ENCODE measurements around the gene CMIP. TPM values are rescaled to one million over a fixed set of nuclear protein-coding genes. Genes with fewer than 3 reads are reported as not detected.

CMIP gene
- total RNA-seq, 1 experiment from 2014 or later, result 48.2 TPM

GRCh38 chr16:81427219-81427618, 17.4 kb upstream of the CMIP start:
- Histone ChIP-seq H4K8ac (replicated peaks; ENCODE audit: insufficient read length, low read depth, low read length) (no peak overlapping the region), H4K20me1 (ENCODE audit: control insufficient read depth, insufficient read depth, insufficient read length) (no peaks in the 10 kb centered on the region), H3K23ac (ENCODE audit: insufficient read length, low read depth, low read length) (no peak overlapping the region), H2BK120ac (ENCODE audit: low read depth, low read length, poor library complexity, severe bottlenecking) (no peak overlapping the region), H2BK5ac (ENCODE audit: insufficient read length, low read length) (no peak overlapping the region), H3K27me3 (ENCODE audit: insufficient read depth, low read length) (no peaks in the 10 kb centered on the region; the same call in 1 of the 2 replicates), H3K27ac (ENCODE audit: insufficient read length, low read depth, low read length) (no peak overlapping the region), H4K91ac (ENCODE audit: insufficient read length, low read depth, low read length) (no peak overlapping the region), H2BK15ac (ENCODE audit: low read depth, low read length) (no peak overlapping the region), H3K14ac (ENCODE audit: insufficient read depth, low read length) (no peak overlapping the region), H3K4me2 (ENCODE audit: insufficient read depth, insufficient read length, low read length) (no peak overlapping the region), H3K23me2 (ENCODE audit: insufficient read length, low read depth, low read length, poor library complexity, severe bottlenecking) (no peaks in the 10 kb centered on the region), H3K4me1 (ENCODE audit: insufficient read depth, low read length) (no peaks in the 10 kb centered on the region), H3K9ac (ENCODE audit: extremely low read depth, insufficient read length, low read length) (no peak overlapping the region), H2AK5ac (ENCODE audit: insufficient read length, low read length) (no peak overlapping the region), H3K9me3 (ENCODE audit: control insufficient read depth, low read depth, low read length) (no peaks in the 10 kb centered on the region), H2AFZ (ENCODE audit: low read length) (no peak overlapping the region), H3K79me2 (ENCODE audit: insufficient read depth, low read length) (no peaks in the 10 kb centered on the region), H3K56ac (ENCODE audit: insufficient read length, low read depth, low read length) (no peak overlapping the region), H2BK12ac (ENCODE audit: insufficient read length, low read depth, low read length) (no peak overlapping the region), H2BK20ac (ENCODE audit: low read depth, low read length, poor library complexity, severe bottlenecking) (no peak overlapping the region), H3K4ac (ENCODE audit: low read depth, low read length) (no peak overlapping the region), H3T11ph (ENCODE audit: low read length) (no peak overlapping the region), H4K5ac (ENCODE audit: insufficient read length, low read depth, low read length) (no peak overlapping the region), H3K79me1 (ENCODE audit: insufficient read depth, low read depth, low read length, poor library complexity, severe bottlenecking) (no peaks in the 10 kb centered on the region), H3K18ac (ENCODE audit: insufficient read length, low read depth, low read length) (no peak overlapping the region)
- Mint-ChIP-seq H3K4me1 (peaks cover 5 to 10% of the 10 kb centered on the region in 2 experiments), H3K27ac (no peak overlapping the region), H3K27me3 (ENCODE audit: low read depth) (peaks cover 2% of the 10 kb centered on the region; the same call in 1 of the 2 replicates), H3K9me3 (peaks cover 0 to 4% of the 10 kb centered on the region in 2 experiments; a peak in 2 of 5 replicates), H3K36me3 (ENCODE audit: insufficient read depth in 1 of 3, low read depth in 3 of 3) (no peaks in the 10 kb centered on the region), H3K4me3 (no peak overlapping the region)
- no peak for DNase-seq
- no peak for TF ChIP-seq CTCF (conservative IDR thresholded peaks at IDR 0.05)
- no CpG with 5 or more reads among the region's 6 CpGs for WGBS (ENCODE audit: extremely low coverage, insufficient read length, low lambda C conversion rate)

Data from H9 (cell line).